SK-MEL-5 (cell line): ENCODE results near the gene SCYL3. TPM values are rescaled to one million over a fixed set of nuclear protein-coding genes. Genes with fewer than 3 reads are reported as not detected.
A peak's percentile ranks its signal among the peaks of the same experiment; 100 is the strongest.
"Not testable (repeated sequence)": the region's sequence is repeated elsewhere in the genome, so short reads cannot be mapped to it uniquely, and the experiment has no call there.

Experiments
- DNase-seq: peaks from one replicate; pipeline ENCODE4 v3.0.0-alpha.2; 2016; ENCODE audit warnings: low read depth, low spot score
- in situ Hi-C: cut with HindIII; loops from 2 replicates; pipeline ENCODE4 v1.10.0; 2016; ENCODE audit warnings: low sequenced_read_pairs, high pct_unique_total_duplicates, low pct_unique_long_range_greater_than_20kb
- polyA plus RNA-seq, 2 experiments: library from polyadenylated mRNA; depleted of rRNA; stranded (reverse); fragments of >200 nt; gene quantifications; 2 replicates each; pipeline ENCODE4 v1.2.3, GENCODE V29; 2015
- total RNA-seq: library from RNA; depleted of rRNA; stranded (reverse); fragments of >200 nt; shearing (Covaris generic); gene quantifications from 2 replicates; pipeline ENCODE4 v1.2.3, GENCODE V29; 2014; rRNA removed

SCYL3 gene
- total RNA-seq = 5.5 and 7.1 TPM in 2 replicates
- 2.0 and 6.2 TPM in 2 replicates for polyA plus RNA-seq (2015; cell fraction: cytosol; rRNA removed)
- 17.0 and 18.6 TPM in 2 replicates for polyA plus RNA-seq (2015; cell fraction: nucleus; rRNA removed)

DNA sequence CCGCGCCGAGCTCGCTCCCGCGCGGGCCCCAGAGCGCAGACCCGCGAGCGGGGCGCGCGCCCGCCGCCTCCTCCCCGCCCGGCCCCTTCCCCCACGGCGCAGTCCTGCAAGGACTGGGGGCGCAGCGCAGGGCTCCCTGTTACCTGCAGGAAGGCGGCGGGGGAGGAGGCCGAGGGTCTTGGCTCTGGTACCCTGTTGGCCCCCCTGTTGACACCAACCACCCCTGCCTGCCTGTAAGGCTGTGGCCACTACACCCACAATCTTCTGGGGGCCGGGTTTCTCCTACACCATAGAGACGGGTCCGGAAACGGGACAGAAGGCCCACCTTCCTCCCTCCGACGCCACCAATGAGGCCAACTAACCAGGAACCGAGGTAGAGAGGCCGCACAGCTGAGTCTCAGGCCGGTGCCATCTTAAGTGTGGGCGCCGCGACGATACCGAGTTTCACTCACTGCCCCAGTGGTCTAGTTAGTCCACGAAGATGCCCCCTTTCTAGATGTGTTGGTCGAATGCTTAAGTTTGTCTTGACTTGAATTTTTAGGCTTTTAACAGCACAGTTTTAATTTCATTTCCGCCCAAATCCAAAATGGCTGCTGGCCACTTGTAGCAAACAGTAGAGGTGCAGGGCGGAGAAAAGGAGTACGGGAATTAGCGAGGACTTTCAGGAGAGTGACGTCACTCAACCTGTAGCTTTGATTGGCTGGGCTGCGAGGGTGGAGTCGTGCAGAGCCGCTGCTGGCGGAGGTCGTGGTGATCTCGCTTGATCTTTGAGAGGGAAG lies at the start of gene SCYL3:
Gene SCYL3 (minus strand): TSS at position 252 of the 779 bp plus-strand sequence. CDS start 5,056 bp downstream, outside the sequence.
- peak; percentile 97 for DNase-seq
- in situ Hi-C loops = no loop called here

GRCh38 chr1:169941982-169942830 lies 48.5 kb upstream of the SCYL3 start:
- peak; percentile 3 for DNase-seq
- in situ Hi-C loops = no loop called here

DNA sequence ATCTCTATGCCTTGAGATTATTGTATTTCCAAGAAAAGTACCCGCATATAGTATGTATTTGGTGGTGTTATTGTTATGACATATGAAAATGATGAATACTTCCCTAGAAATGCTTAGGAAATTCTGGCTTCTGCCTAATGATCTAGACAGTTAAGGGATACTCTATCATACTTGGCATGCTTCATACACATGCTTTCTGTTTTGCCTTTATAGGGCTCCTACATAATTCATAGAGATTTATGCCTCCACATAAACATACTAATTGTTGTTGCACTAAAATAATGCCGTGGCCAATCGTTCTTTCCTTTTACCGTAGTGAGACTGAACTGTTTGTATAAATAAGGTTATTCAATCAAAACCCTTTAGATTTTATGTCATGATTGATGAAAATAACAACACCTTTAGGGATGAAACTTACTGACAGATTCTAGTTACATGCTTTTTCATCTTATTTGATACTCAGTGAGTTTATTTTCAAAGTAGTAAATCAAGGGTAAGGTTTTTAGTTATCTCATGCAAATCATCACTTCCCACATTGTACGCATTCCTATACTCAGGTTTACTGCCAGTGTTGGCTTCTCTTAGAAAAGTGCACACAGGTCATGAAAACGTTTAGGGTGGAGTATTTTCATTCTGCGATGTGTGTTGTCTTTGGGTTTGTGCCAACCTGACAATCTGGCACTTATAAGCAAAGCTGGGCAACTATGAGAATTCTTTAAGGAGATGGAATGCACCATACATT lies 40.5 kb upstream of the SCYL3 start:
- DNase-seq = no peak
- in situ Hi-C loops = no loop called here

GRCh38 chr1:169931795-169932231 lies 38.1 kb upstream of the SCYL3 start:
- no peak for DNase-seq
- in situ Hi-C loops = no loop called here

GRCh38 chr1:169929210-169929526 lies 35.5 kb upstream of the SCYL3 start:
- in situ Hi-C loops = no loop called here
- no peak for DNase-seq

DNA sequence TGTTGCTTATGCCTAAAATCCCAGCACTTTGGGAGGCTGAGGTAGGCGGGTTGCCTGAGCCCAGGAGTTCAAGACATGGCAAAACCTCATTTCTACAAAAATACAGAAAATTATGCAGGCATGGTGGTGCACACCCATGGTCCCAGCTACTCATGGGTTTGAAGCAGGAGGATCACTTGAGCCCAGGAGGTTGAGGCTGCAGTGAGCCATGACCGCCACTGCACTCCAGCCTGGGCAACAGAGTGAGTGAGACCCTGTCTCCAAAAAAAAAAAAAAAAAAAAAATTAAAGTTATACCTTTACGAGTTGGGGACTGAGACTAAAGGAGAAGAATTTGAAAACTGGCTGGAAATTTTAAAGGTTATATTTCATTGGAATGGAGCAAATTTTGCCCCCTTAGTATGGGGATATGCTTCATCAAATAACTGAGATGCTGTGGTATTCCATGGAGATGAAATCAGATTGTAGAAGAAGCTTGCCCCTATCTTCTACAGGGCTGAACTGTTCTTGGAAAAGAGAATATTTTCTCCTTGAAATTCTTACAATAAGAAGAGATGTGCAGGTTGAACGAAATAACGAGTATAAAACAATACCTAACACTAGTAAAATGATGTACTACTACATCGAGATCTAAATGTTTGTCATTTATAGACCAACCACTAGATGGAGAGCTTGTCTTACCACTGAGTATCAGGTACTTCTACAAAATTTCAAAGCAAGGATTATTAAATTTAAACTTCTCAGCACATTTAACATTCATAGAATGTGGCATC lies 34.9 kb upstream of the SCYL3 start:
- DNase-seq = peak; percentile 71
- in situ Hi-C loops = no loop called here

- in situ Hi-C loops = no loop called here
- peak; percentile 5 for DNase-seq
Observed at GRCh38 chr1:169925505-169926482, 32.1 kb upstream of the SCYL3 start.

- in situ Hi-C loops = no loop called here
- no peak for DNase-seq
Observed at GRCh38 chr1:169924829-169925228, 31.1 kb upstream of the SCYL3 start.

DNA sequence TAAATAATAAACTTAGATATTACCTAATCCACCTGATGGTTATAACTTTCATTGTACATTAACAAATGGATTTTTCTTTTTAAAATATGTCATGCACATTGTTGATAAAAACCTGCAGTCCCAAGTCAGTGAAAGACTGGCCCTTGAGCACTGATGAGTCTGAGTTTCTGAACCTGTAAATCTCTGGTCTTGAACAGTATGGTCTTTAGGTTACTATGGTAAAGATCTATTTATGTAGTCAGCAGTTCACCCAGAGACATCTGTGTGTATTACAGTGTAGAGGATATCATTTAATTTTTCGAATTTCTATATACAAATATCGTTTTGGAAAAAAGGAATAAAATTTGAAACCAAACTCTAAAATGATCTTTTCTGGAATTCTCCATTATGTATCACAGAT lies 30.4 kb upstream of the SCYL3 start:
- in situ Hi-C loops = no loop called here

DNA sequence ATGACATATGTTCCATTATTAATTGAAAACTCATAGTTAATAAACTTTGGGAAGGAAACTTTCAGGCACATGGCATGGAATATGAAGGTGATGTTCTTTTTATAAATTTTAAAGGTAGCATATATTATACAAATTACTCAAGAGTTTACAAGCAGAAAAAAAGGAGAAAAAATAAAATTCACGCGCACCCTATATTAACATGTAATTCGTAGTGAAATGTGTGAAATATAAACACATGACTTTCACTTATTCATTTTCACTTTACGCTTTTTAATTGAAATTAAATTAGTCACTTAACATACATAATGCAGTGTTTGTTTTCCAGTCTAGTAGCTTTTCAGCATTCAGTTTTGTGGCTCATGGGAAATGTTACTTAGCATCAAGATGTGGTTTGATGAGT lies 27.4 kb upstream of the SCYL3 start:
- DNase-seq = no peak
- in situ Hi-C loops = no loop called here

More for the DNA sequence above, 30.4 kb upstream of the SCYL3 start:
- no peak for DNase-seq

DNA sequence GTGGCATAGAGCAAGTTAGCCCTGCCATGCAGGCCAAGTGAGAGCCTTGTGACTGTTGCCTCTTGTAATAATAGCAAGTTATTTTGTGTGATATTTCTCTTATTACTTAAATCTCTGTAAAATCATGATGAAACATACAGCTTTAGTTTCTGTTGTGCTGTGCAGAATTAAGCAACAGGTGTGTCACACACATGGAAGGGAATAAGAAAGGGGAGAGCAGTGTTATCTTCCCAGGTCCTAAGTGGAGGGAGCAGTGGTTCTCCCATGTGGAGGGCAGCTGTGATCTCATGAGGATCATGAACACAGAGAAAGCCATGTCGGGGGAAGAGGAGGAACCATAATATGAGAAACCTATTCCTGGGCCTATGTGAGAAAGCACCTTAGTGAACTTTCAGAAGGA lies 25.2 kb upstream of the SCYL3 start:
- no peak for DNase-seq
- in situ Hi-C loops = no loop called here

- in situ Hi-C loops, DNase-seq: not testable (repeated sequence)
Observed at GRCh38 chr1:169918220-169918619, 24.5 kb upstream of the SCYL3 start.

DNA sequence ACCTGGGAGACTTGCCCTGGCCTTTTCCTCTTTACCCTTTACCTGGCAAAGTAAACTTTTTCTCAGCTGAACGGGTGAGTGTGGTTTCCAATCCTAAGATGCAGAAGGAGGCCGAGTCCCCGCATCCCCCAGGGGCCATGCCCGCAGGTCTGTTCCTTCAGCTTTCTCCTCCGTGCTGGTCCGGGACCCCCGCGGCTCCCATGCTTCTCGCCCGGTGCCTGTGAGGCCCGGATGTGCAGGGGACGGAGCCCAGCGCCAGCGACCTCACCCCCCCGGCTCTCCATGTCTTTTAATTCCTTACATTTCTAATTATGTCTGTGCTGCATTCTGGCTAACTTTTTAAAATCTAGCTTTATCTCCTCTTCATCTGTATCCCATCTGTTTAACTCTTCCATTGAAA lies 21.5 kb upstream of the SCYL3 start:
- in situ Hi-C loops = no loop called here
- DNase-seq = no peak

DNA sequence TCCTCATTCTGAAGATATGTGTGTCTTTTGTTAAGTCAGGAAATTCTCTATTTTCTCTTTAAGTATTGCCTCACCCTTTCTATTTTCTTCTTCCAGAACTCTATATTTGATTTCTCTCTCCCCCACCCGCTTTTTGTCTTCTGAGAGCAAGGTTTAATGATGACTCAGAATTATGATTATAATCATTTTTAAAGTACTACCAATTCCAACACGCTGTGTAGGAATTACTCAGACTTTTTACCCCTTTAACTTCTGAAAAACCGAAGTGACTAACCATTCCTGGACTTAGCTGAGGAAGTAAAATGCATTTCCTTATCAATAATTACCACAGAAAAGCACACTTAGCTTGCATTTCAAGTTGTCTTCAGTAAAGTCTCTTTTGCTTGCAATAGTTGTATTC lies 20.8 kb upstream of the SCYL3 start:
- in situ Hi-C loops = no loop called here
- DNase-seq = no peak

GRCh38 chr1:169909499-169909898 lies 15.8 kb upstream of the SCYL3 start:
- in situ Hi-C loops = no loop called here
- DNase-seq = no peak

- no peak for DNase-seq
- in situ Hi-C loops = no loop called here
Observed at GRCh38 chr1:169906938-169907337, 13.2 kb upstream of the SCYL3 start.
